Measurements from ENCODE around the gene SHANK3. TPM values are rescaled to one million over a fixed set of nuclear protein-coding genes. Genes with fewer than 3 reads are reported as not detected.

The SHANK3 gene
- total RNA-seq, 2 experiments from 2014 or later: 0.15 TPM; not detected in 1

- H3K27ac ChIP-seq (ENCODE audit: low read depth, low read length, poor library complexity, severe bottlenecking): no peak overlapping the region
- H4K20me1 ChIP-seq (ENCODE audit: insufficient read depth, low read length): no peaks in the 10 kb centered on the region
- no peaks in the 10 kb centered on the region for H3K9me3 ChIP-seq (ENCODE audit: low read length)
- H2AFZ ChIP-seq (ENCODE audit: low read length): no peak overlapping the region
- H3K4me2 ChIP-seq (ENCODE audit: low read length): no peak overlapping the region
- no peaks in the 10 kb centered on the region for H3K36me3 ChIP-seq (ENCODE audit: insufficient read depth, low read length)
- POLR2A ChIA-PET: no interaction called here
- DNase-seq (ENCODE audit: low spot score): no peak
- no peak overlapping the region for H3K4me3 ChIP-seq (ENCODE audit: low read depth, low read length, poor library complexity, severe bottlenecking)
- BruUV-seq (replicated peaks): no TSS peak
- intact Hi-C loops (cut with micrococcal nuclease; ENCODE audit: unreplicated experiment): no loop called here
- H3K4me1 ChIP-seq (ENCODE audit: insufficient read depth, low read length, poor library complexity, severe bottlenecking): peaks cover 7% of the 10 kb centered on the region
- TF ChIP-seq CTCF (conservative IDR thresholded peaks at IDR 0.05; ENCODE audit: low read length): no peak
- no peak for TF ChIP-seq EZH2phosphoT487 (IDR thresholded peaks at IDR 0.05; ENCODE audit: borderline replicate concordance, low read depth, low read length)
- H3K79me2 ChIP-seq (ENCODE audit: insufficient read depth, low read depth, low read length): no peaks in the 10 kb centered on the region
- CTCF ChIA-PET (ENCODE audit: unreplicated experiment): no interaction called here
- H3K9me2 ChIP-seq (ENCODE audit: insufficient read depth, low read length): no peaks in the 10 kb centered on the region
Measured at GRCh38 chr22:50683994-50684371, 11.4 kb downstream of the SHANK3 start.

- Histone ChIP-seq H3K9me2 (ENCODE audit: insufficient read depth, low read length) (no peaks in the 10 kb centered on the region), H3K36me3 (ENCODE audit: insufficient read depth, low read length) (no peaks in the 10 kb centered on the region), H3K4me2 (ENCODE audit: low read length) (no peak overlapping the region), H2AFZ (ENCODE audit: low read length) (no peak overlapping the region), H4K20me1 (ENCODE audit: insufficient read depth, low read length) (no peaks in the 10 kb centered on the region), H3K79me2 (ENCODE audit: insufficient read depth, low read depth, low read length) (no peaks in the 10 kb centered on the region), H3K4me3 (ENCODE audit: low read depth, low read length, poor library complexity, severe bottlenecking) (no peak overlapping the region), H3K4me1 (ENCODE audit: insufficient read depth, low read length, poor library complexity, severe bottlenecking) (peaks cover 7% of the 10 kb centered on the region), H3K27ac (ENCODE audit: low read depth, low read length, poor library complexity, severe bottlenecking) (no peak overlapping the region), H3K9me3 (ENCODE audit: low read length) (no peaks in the 10 kb centered on the region)
- no peak for DNase-seq (ENCODE audit: low spot score)
- ChIA-PET POLR2A (no interaction called here), CTCF (ENCODE audit: unreplicated experiment) (no interaction called here)
- TF ChIP-seq CTCF (conservative IDR thresholded peaks at IDR 0.05; ENCODE audit: low read length): no peak
- no peak for TF ChIP-seq EZH2phosphoT487 (IDR thresholded peaks at IDR 0.05; ENCODE audit: borderline replicate concordance, low read depth, low read length)
- intact Hi-C loops (cut with micrococcal nuclease; ENCODE audit: unreplicated experiment): no loop called here
- BruUV-seq (replicated peaks): no TSS peak
Measured at GRCh38 chr22:50684501-50684900, 11.9 kb downstream of the SHANK3 start.

GRCh38 chr22:50684986-50685385, 12.4 kb downstream of the SHANK3 start:
- H2AFZ ChIP-seq (ENCODE audit: low read length): no peak overlapping the region
- no peaks in the 10 kb centered on the region for H3K9me2 ChIP-seq (ENCODE audit: insufficient read depth, low read length)
- no peaks in the 10 kb centered on the region for H3K9me3 ChIP-seq (ENCODE audit: low read length)
- no peak overlapping the region for H3K4me2 ChIP-seq (ENCODE audit: low read length)
- H3K4me1 ChIP-seq (ENCODE audit: insufficient read depth, low read length, poor library complexity, severe bottlenecking): peaks cover 7% of the 10 kb centered on the region
- no peaks in the 10 kb centered on the region for H3K36me3 ChIP-seq (ENCODE audit: insufficient read depth, low read length)
- DNase-seq (ENCODE audit: low spot score): no peak
- H4K20me1 ChIP-seq (ENCODE audit: insufficient read depth, low read length): no peaks in the 10 kb centered on the region
- H3K27ac ChIP-seq (ENCODE audit: low read depth, low read length, poor library complexity, severe bottlenecking): no peak overlapping the region
- no peaks in the 10 kb centered on the region for H3K79me2 ChIP-seq (ENCODE audit: insufficient read depth, low read depth, low read length)
- ChIA-PET POLR2A (no interaction called here), CTCF (ENCODE audit: unreplicated experiment) (no interaction called here)
- TF ChIP-seq EZH2phosphoT487 (IDR thresholded peaks at IDR 0.05; ENCODE audit: borderline replicate concordance, low read depth, low read length) (no peak), CTCF (conservative IDR thresholded peaks at IDR 0.05; ENCODE audit: low read length) (no peak)
- intact Hi-C loops (cut with micrococcal nuclease; ENCODE audit: unreplicated experiment): no loop called here
- no peak overlapping the region for H3K4me3 ChIP-seq (ENCODE audit: low read depth, low read length, poor library complexity, severe bottlenecking)
- BruUV-seq (replicated peaks): no TSS peak

All from OCI-LY7 (cell line).